Astrocyte (in vitro differentiated cells and primary cell): ENCODE results near the gene PRDM4. TPM values are rescaled to one million over a fixed set of nuclear protein-coding genes. Genes with fewer than 3 reads are reported as not detected.

ENCODE experiments used
- DNase-seq: peaks from one replicate; pipeline ENCODE4 v3.0.0-alpha.2; 2010; ENCODE audit warnings: low read depth
- FAIRE-seq: peaks from 2 replicates; lab custom pipeline; 2011; peaks lifted over from hg19 to GRCh38; lab: Jason Lieb, UNC
- H2AFZ ChIP-seq: 2 replicates; pipeline ENCODE4 v1.6.0; 2012; ENCODE audit warnings: low read depth, low read length, inconsistent platforms
- H3K27ac ChIP-seq: 2 replicates; pipeline ENCODE4 v1.5.1; 2011; ENCODE audit warnings: low read depth, low read length, inconsistent platforms
- H3K27me3 ChIP-seq: 2 replicates; pipeline ENCODE4 v1.6.0; 2011; ENCODE audit warnings: low read length, inconsistent platforms; ENCODE audit not compliant: insufficient read depth
- H3K36me3 ChIP-seq: 2 replicates; pipeline ENCODE4 v1.5.1; 2011; ENCODE audit warnings: low read length, inconsistent platforms; ENCODE audit not compliant: insufficient read depth
- H3K4me1 ChIP-seq: 2 replicates; pipeline ENCODE4 v1.5.1; 2011; ENCODE audit warnings: low read length, inconsistent platforms; ENCODE audit not compliant: insufficient read depth
- H3K4me2 ChIP-seq: 2 replicates; pipeline ENCODE4 v1.6.0; 2012; ENCODE audit warnings: low read length, inconsistent platforms
- H3K4me3 ChIP-seq: 2 replicates; pipeline ENCODE4 v1.5.1; 2011; ENCODE audit warnings: low read depth, mild to moderate bottlenecking, low read length, inconsistent platforms; ENCODE audit not compliant: insufficient read depth
- H3K79me2 ChIP-seq: 2 replicates; pipeline ENCODE4 v1.6.0; 2012; ENCODE audit warnings: mild to moderate bottlenecking, low read length, inconsistent platforms; ENCODE audit not compliant: insufficient read depth
- H3K9ac ChIP-seq: 2 replicates; pipeline ENCODE4 v1.6.0; 2012; ENCODE audit warnings: mild to moderate bottlenecking, low read length, inconsistent platforms
- H3K9me3 ChIP-seq: 2 replicates; pipeline ENCODE4 v1.5.1; 2012; ENCODE audit warnings: low read depth, mild to moderate bottlenecking, low read length, inconsistent platforms; ENCODE audit not compliant: insufficient read depth
- H4K20me1 ChIP-seq: 2 replicates; pipeline ENCODE4 v1.6.0; 2012; ENCODE audit warnings: low read length, inconsistent platforms; ENCODE audit not compliant: insufficient read depth
- H3K27ac Mint-ChIP-seq: one replicate; pipeline ENCODE4 v1.8.0; 2021; ENCODE audit warnings: mild to moderate bottlenecking, mixed read lengths; ENCODE audit not compliant: unreplicated experiment
- H3K27me3 Mint-ChIP-seq: one replicate; pipeline ENCODE4 v1.8.0; 2021; ENCODE audit warnings: low read depth, mixed read lengths; ENCODE audit not compliant: unreplicated experiment
- H3K36me3 Mint-ChIP-seq: one replicate; pipeline ENCODE4 v1.8.0; 2021; ENCODE audit warnings: low read depth, mixed read lengths; ENCODE audit not compliant: unreplicated experiment
- H3K4me1 Mint-ChIP-seq: one replicate; pipeline ENCODE4 v1.8.0; 2021; ENCODE audit warnings: low read depth, mixed read lengths; ENCODE audit not compliant: unreplicated experiment
- H3K4me3 Mint-ChIP-seq: one replicate; pipeline ENCODE4 v1.8.0; 2021; ENCODE audit warnings: mild to moderate bottlenecking, moderate library complexity, mixed read lengths; ENCODE audit not compliant: unreplicated experiment
- H3K9me3 Mint-ChIP-seq: one replicate; pipeline ENCODE4 v1.8.0; 2021; ENCODE audit warnings: mild to moderate bottlenecking, mixed read lengths; ENCODE audit not compliant: unreplicated experiment
- EZH2 ChIP-seq: IDR thresholded peaks from 2 replicates; pipeline ENCODE4 v1.6.1; 2012; ENCODE audit warnings: mild to moderate bottlenecking, low read length, inconsistent platforms; ENCODE audit not compliant: insufficient read depth
- total RNA-seq: library from RNA; stranded (reverse); gene quantifications from 2 replicates; pipeline ENCODE4 v1.2.1, GENCODE V29; 2021
- TF ChIP-seq, protein P1 (sequence below): IDR thresholded peaks from 2 replicates; pipeline ENCODE4 v1.5.1; 2011; ENCODE audit warnings: low read depth, mild to moderate bottlenecking, inconsistent platforms, low read length, moderate library complexity; ENCODE audit not compliant: insufficient read depth

Gene PRDM4
- total RNA-seq, 1 donor from 2014 or later, result 30.5 TPM

DNA sequence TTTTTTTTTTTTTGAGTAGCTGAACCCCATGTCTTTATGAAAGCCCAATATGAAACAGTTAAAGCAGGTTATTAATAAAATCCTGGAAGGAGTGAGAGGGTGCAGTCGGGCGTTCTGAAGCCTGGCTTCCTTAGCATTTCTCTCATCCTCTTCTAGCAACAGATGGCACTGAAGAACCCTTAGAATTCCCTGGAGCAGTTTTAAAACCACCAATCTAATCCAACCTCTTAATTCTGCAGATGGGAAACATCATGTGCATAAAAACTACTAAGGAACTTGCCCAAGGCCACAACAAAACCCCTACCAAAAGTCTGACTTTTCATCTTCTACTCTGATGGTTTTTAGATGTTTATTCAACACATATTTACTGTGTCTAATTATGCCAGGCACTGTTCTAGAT lies 25.2 kb downstream of the PRDM4 start:
- H3K4me1 Mint-ChIP-seq, result peaks cover 4% of the 10 kb centered on the region
- FAIRE-seq, result no peak
- peaks cover 75% of the 10 kb centered on the region for H3K36me3 ChIP-seq

DNA sequence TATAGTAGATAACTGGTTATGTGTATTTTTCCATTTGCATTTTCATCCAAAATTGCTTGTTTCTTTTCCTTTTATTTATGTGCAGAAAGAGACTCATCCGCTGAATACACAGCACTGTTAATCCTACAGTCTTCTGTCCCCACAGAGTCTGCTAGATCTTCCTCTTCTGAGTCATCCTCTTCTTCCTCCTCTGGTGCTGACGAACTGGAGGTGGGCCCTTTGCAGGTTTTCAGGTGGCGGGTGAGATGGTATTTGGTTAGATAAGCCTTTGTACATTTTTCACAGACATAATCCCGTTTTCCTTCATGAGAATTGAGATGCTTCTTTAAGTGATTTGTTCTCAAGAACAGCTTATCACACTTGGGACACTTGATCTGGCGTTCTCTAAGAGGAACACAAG lies 26.8 kb downstream of the PRDM4 start:
- TF ChIP-seq, protein P1, sequence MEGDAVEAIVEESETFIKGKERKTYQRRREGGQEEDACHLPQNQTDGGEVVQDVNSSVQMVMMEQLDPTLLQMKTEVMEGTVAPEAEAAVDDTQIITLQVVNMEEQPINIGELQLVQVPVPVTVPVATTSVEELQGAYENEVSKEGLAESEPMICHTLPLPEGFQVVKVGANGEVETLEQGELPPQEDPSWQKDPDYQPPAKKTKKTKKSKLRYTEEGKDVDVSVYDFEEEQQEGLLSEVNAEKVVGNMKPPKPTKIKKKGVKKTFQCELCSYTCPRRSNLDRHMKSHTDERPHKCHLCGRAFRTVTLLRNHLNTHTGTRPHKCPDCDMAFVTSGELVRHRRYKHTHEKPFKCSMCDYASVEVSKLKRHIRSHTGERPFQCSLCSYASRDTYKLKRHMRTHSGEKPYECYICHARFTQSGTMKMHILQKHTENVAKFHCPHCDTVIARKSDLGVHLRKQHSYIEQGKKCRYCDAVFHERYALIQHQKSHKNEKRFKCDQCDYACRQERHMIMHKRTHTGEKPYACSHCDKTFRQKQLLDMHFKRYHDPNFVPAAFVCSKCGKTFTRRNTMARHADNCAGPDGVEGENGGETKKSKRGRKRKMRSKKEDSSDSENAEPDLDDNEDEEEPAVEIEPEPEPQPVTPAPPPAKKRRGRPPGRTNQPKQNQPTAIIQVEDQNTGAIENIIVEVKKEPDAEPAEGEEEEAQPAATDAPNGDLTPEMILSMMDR, result no peak
- no peak for TF ChIP-seq EZH2
- Mint-ChIP-seq H3K9me3 (no peaks in the 10 kb centered on the region), H3K27me3 (no peaks in the 10 kb centered on the region), H3K4me1 (peaks cover 4% of the 10 kb centered on the region), H3K4me3 (no peak overlapping the region), H3K27ac (no peak overlapping the region), H3K36me3 (peaks cover 15% of the 10 kb centered on the region)
- Histone ChIP-seq H3K27me3 (no peaks in the 10 kb centered on the region), H3K4me1 (no peaks in the 10 kb centered on the region), H2AFZ (no peak overlapping the region), H3K27ac (no peak overlapping the region), H3K4me3 (no peak overlapping the region), H3K9me3 (no peaks in the 10 kb centered on the region), H4K20me1 (peaks cover 27% of the 10 kb centered on the region), H3K36me3 (peaks cover 60% of the 10 kb centered on the region), H3K4me2 (no peak overlapping the region), H3K9ac (no peak overlapping the region), H3K79me2 (peaks cover 6% of the 10 kb centered on the region)
- FAIRE-seq (no peak), DNase-seq (no peak)

More for the DNA sequence above, 25.2 kb downstream of the PRDM4 start:
- no peak overlapping the region for H3K4me3 Mint-ChIP-seq
- Histone ChIP-seq H3K4me1 (no peaks in the 10 kb centered on the region), H4K20me1 (peaks cover 29% of the 10 kb centered on the region), H3K27me3 (no peaks in the 10 kb centered on the region), H3K4me2 (no peak overlapping the region), H3K79me2 (peaks cover 6% of the 10 kb centered on the region), H3K4me3 (no peak overlapping the region), H3K9ac (no peak overlapping the region), H3K9me3 (no peaks in the 10 kb centered on the region), H2AFZ (no peak overlapping the region), H3K27ac (no peak overlapping the region)
- H3K27me3 Mint-ChIP-seq, result no peaks in the 10 kb centered on the region
- TF ChIP-seq, protein P1, result no peak
- no peak for TF ChIP-seq EZH2
- H3K9me3 Mint-ChIP-seq, result no peaks in the 10 kb centered on the region
- H3K36me3 Mint-ChIP-seq, result peaks cover 18% of the 10 kb centered on the region
- DNase-seq, result no peak
- H3K27ac Mint-ChIP-seq, result no peak overlapping the region

DNA sequence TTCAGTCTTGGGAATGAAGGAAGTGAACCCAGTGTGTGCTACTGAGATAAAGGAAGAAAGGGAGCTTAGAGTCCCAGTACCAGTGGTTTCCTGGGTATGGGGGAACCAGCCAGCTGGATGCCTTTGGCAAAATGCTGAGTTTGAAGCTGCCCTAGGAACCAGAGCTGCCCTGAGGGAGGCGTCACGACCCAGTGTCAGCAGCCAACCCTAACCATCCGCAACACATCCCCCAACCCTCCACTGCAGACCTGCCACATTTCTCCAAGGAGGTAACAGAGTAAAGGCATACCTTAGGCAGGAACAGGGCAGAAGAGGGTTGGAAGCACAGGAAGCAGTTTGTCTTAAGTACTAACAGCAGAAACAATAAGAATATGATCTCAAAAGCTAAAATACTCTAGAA lies 28.6 kb downstream of the PRDM4 start:
- Histone ChIP-seq H3K79me2 (peaks cover 6% of the 10 kb centered on the region), H3K36me3 (peaks cover 42% of the 10 kb centered on the region), H3K4me1 (no peaks in the 10 kb centered on the region), H4K20me1 (peaks cover 21% of the 10 kb centered on the region), H3K4me3 (no peak overlapping the region), H3K4me2 (no peak overlapping the region), H3K9ac (no peak overlapping the region), H3K27ac (no peak overlapping the region), H2AFZ (no peak overlapping the region), H3K9me3 (no peaks in the 10 kb centered on the region), H3K27me3 (no peaks in the 10 kb centered on the region)
- peaks cover 12% of the 10 kb centered on the region for H3K36me3 Mint-ChIP-seq
- TF ChIP-seq, protein P1, result no peak
- no peak for TF ChIP-seq EZH2
- H3K9me3 Mint-ChIP-seq, result peaks cover under 1% of the 10 kb centered on the region
- DNase-seq, result no peak
- peaks cover 4% of the 10 kb centered on the region for H3K4me1 Mint-ChIP-seq
- no peaks in the 10 kb centered on the region for H3K27me3 Mint-ChIP-seq
- FAIRE-seq, result no peak
- H3K4me3 Mint-ChIP-seq, result no peak overlapping the region
- H3K27ac Mint-ChIP-seq, result no peak overlapping the region
